NCI-H1436 (cell line): Measurements from ENCODE around the gene CCDC7.
"Not testable (repeated sequence)": the region's sequence is repeated elsewhere in the genome, so short reads cannot be mapped to it uniquely, and the experiment has no call there.

Experiments
- DNase-seq: peaks from one replicate; lab custom pipeline; 2025; lab: John Stamatoyannopoulos, UW

CCDC7 gene

GRCh38 chr10:32445740-32446535, at the start of gene CCDC7:
TSS of gene CCDC7 (plus strand) at chr10:32446140. CDS start at chr10:32451643, 5,503 bp downstream.
- DNase-seq = peak; percentile 81

- not testable (repeated sequence) for DNase-seq
Measured at GRCh38 chr10:32397163-32397562, 48.8 kb upstream of the CCDC7 start.

GRCh38 chr10:32399720-32400119, 46.2 kb upstream of the CCDC7 start:
- DNase-seq = not testable (repeated sequence)

GRCh38 chr10:32400961-32401360, 45.0 kb upstream of the CCDC7 start:
- DNase-seq = no peak

- DNase-seq = no peak
Measured at GRCh38 chr10:32402499-32402898, 43.4 kb upstream of the CCDC7 start.

GRCh38 chr10:32403091-32403490, 42.8 kb upstream of the CCDC7 start:
- no peak for DNase-seq

- no peak for DNase-seq
Measured at GRCh38 chr10:32408690-32409089, 37.2 kb upstream of the CCDC7 start.

- no peak for DNase-seq
Measured at GRCh38 chr10:32409741-32410140, 36.2 kb upstream of the CCDC7 start.

GRCh38 chr10:32410569-32410968, 35.4 kb upstream of the CCDC7 start:
- no peak for DNase-seq

- no peak for DNase-seq
Measured at GRCh38 chr10:32411797-32412498, 34.0 kb upstream of the CCDC7 start.

- DNase-seq = no peak
Measured at GRCh38 chr10:32412499-32412853, 33.5 kb upstream of the CCDC7 start.

GRCh38 chr10:32413513-32413912, 32.4 kb upstream of the CCDC7 start:
- no peak for DNase-seq

- DNase-seq = no peak
Measured at GRCh38 chr10:32415361-32415760, 30.6 kb upstream of the CCDC7 start.

- no peak for DNase-seq
Measured at GRCh38 chr10:32417911-32418547, 27.9 kb upstream of the CCDC7 start.

GRCh38 chr10:32418572-32418971, 27.4 kb upstream of the CCDC7 start:
- DNase-seq = no peak

- DNase-seq = no peak
Measured at GRCh38 chr10:32419615-32420014, 26.3 kb upstream of the CCDC7 start.

GRCh38 chr10:32426186-32426585, 19.8 kb upstream of the CCDC7 start:
- DNase-seq = no peak

- no peak for DNase-seq
Measured at GRCh38 chr10:32433542-32433941, 12.4 kb upstream of the CCDC7 start.

- no peak for DNase-seq
Measured at GRCh38 chr10:32436215-32436614, 9.7 kb upstream of the CCDC7 start.

- DNase-seq = no peak
Measured at GRCh38 chr10:32437334-32437733, 8.6 kb upstream of the CCDC7 start.

- DNase-seq = no peak
Measured at GRCh38 chr10:32445036-32445435, 904 bp upstream of the CCDC7 start.

GRCh38 chr10:32446536-32447406, 831 bp downstream of the CCDC7 start:
- DNase-seq = peak; percentile 20
